CD14-positive monocyte (primary cell): ENCODE data around the gene SPPL3. TPM values are rescaled to one million over a fixed set of nuclear protein-coding genes. Genes with fewer than 3 reads are reported as not detected.

Experiments
- DNase-seq, 3 donors: peaks; one replicate each; pipeline ENCODE4 v3.0.0-alpha.2; 2011 to 2022
- H2AFZ ChIP-seq: 2 replicates; pipeline ENCODE4 v1.6.0; 2012; ENCODE audit warnings: mild to moderate bottlenecking, low read depth, low read length, inconsistent platforms; ENCODE audit not compliant: insufficient read depth, poor library complexity, severe bottlenecking
- H3K27ac ChIP-seq, 2 donors: 1 replicate in 1 of 2; 2 replicates in 1 of 2; pipeline ENCODE4 v1.5.1; 2012 to 2013; ENCODE audit warnings: low read length in 2 of 2, control low read depth in 1 of 2, inconsistent platforms in 1 of 2, low read depth in 1 of 2, mild to moderate bottlenecking in 1 of 2
- H3K27me3 ChIP-seq, 2 donors: one replicate each; pipeline versions ENCODE4 v1.6.0 to v1.6.1; 2011 to 2013; ENCODE audit warnings: low read length in 2 of 2; ENCODE audit not compliant: control insufficient read depth in 2 of 2, insufficient read depth in 2 of 2
- H3K36me3 ChIP-seq, 2 donors: replicated peaks in 1 of 2; 1 replicate in 1 of 2; 2 replicates in 1 of 2; pipeline versions ENCODE4 v1.5.1 to v1.6.1; 2012 to 2013; ENCODE audit warnings: low read length in 2 of 2, control low read depth in 1 of 2, inconsistent platforms in 1 of 2, mild to moderate bottlenecking in 1 of 2; ENCODE audit not compliant: insufficient read depth in 2 of 2, control insufficient read depth in 1 of 2
- H3K4me1 ChIP-seq, 2 donors: 1 replicate in 1 of 2; 2 replicates in 1 of 2; pipeline versions ENCODE4 v1.5.1 to v1.6.1; 2012 to 2013; ENCODE audit warnings: low read length in 2 of 2, control low read depth in 1 of 2, inconsistent platforms in 1 of 2, mild to moderate bottlenecking in 1 of 2, moderate library complexity in 1 of 2; ENCODE audit not compliant: insufficient read depth in 2 of 2, control insufficient read depth in 1 of 2
- H3K4me2 ChIP-seq: replicated peaks from 2 replicates; pipeline ENCODE3; 2012; ENCODE audit warnings: low read length, moderate library complexity, mild to moderate bottlenecking; ENCODE audit not compliant: poor library complexity, severe bottlenecking; ENCODE audit errors: extremely low read depth
- H3K4me3 ChIP-seq, 3 experiments: fragments of 200-600 bp in 1 of 3; sonication (generic) in 1 of 3; replicated peaks in 1 of 3; 1 replicate in 2 of 3; 2 replicates in 1 of 3; pipeline ENCODE4 v1.5.1; 2011 to 2013; ENCODE audit warnings: low read length in 3 of 3, mild to moderate bottlenecking in 3 of 3, control low read depth in 2 of 3, low read depth in 2 of 3, inconsistent platforms in 1 of 3, moderate library complexity in 1 of 3
- H3K79me2 ChIP-seq: 2 replicates; pipeline ENCODE4 v1.6.0; 2012; ENCODE audit warnings: mild to moderate bottlenecking, control low read depth, inconsistent platforms, low read length, moderate library complexity; ENCODE audit not compliant: insufficient read depth
- H3K9ac ChIP-seq: 2 replicates; pipeline ENCODE4 v1.6.0; 2017; ENCODE audit warnings: low read length, mild to moderate bottlenecking; ENCODE audit not compliant: insufficient read depth, poor library complexity, severe bottlenecking
- H3K9me3 ChIP-seq, 2 donors: replicated peaks in 1 of 2; 1 replicate in 1 of 2; 2 replicates in 1 of 2; pipeline versions ENCODE4 v1.5.1 to v1.6.1; 2012 to 2013; ENCODE audit warnings: low read length in 2 of 2, control low read depth in 1 of 2; ENCODE audit not compliant: control insufficient read depth in 1 of 2, insufficient read depth in 1 of 2
- H4K20me1 ChIP-seq: 2 replicates; pipeline ENCODE4 v1.6.0; 2012; ENCODE audit warnings: mild to moderate bottlenecking, low read length, control low read depth, moderate library complexity; ENCODE audit not compliant: insufficient read depth
- H3K27ac Mint-ChIP-seq, 7 donors: one replicate each; pipeline ENCODE4 v1.8.0; 2020; ENCODE audit warnings: mild to moderate bottlenecking in 7 of 7, mixed read lengths in 7 of 7, moderate library complexity in 6 of 7, inconsistent platforms in 2 of 7
- H3K27me3 Mint-ChIP-seq, 3 donors: one replicate each; pipeline ENCODE4 v1.8.0; 2021 to 2022; ENCODE audit warnings: low read depth in 3 of 3, mild to moderate bottlenecking in 3 of 3, mixed read lengths in 3 of 3, moderate library complexity in 3 of 3, inconsistent platforms in 1 of 3
- H3K36me3 Mint-ChIP-seq, 2 donors: one replicate each; pipeline ENCODE4 v1.8.0; 2020; ENCODE audit warnings: mixed read lengths in 2 of 2, inconsistent platforms in 1 of 2, mild to moderate bottlenecking in 1 of 2
- H3K4me1 Mint-ChIP-seq: one replicate; pipeline ENCODE4 v1.8.0; 2020; ENCODE audit warnings: mild to moderate bottlenecking, mixed read lengths
- H3K4me3 Mint-ChIP-seq, 2 donors: one replicate each; pipeline ENCODE4 v1.8.0; 2020; ENCODE audit warnings: mild to moderate bottlenecking in 2 of 2, mixed read lengths in 2 of 2, moderate library complexity in 1 of 2
- H3K9me3 Mint-ChIP-seq, 7 donors: one replicate each; pipeline ENCODE4 v1.8.0; 2020 to 2022; ENCODE audit warnings: mixed read lengths in 7 of 7, mild to moderate bottlenecking in 6 of 7, moderate library complexity in 6 of 7, inconsistent platforms in 2 of 7
- WGBS: methylation state at CpG from one replicate; pipeline ENCODE4 v1.1.5; 2013; ENCODE audit warnings: missing lambda C conversion rate; ENCODE audit not compliant: insufficient coverage; 5-methylcytosine and 5-hydroxymethylcytosine counted together
- intact Hi-C, 2 donors: fragments of 100-400 bp; cut with micrococcal nuclease; formaldehyde crosslinking; loops; one replicate each; pipeline versions ENCODE4 v1.15.0 to v1.15.1; 2023
- polyA plus RNA-seq, 3 donors: library from polyadenylated mRNA; depleted of rRNA in 1 of 3; unstranded in 2 of 3; stranded (reverse) in 1 of 3; fragments of 300-500 nt in 2 of 3; fragments of >200 nt in 1 of 3; fragmentation: Illumina TruSeq in 2 of 3; gene quantifications; 1 replicate in 2 of 3; 2 replicates in 1 of 3; pipeline ENCODE4 v1.2.3, GENCODE V29; 2012 to 2021
- TF ChIP-seq, protein P1 (sequence below): fragments of 200-600 bp; IDR thresholded peaks from one replicate; pipeline ENCODE4 v1.8.0; 2022; ENCODE audit warnings: antibody characterized with exemption, mild to moderate bottlenecking

SPPL3 gene
- polyA plus RNA-seq, 3 donors, result 14.5 to 18.6 (median 18.5) TPM

DNA sequence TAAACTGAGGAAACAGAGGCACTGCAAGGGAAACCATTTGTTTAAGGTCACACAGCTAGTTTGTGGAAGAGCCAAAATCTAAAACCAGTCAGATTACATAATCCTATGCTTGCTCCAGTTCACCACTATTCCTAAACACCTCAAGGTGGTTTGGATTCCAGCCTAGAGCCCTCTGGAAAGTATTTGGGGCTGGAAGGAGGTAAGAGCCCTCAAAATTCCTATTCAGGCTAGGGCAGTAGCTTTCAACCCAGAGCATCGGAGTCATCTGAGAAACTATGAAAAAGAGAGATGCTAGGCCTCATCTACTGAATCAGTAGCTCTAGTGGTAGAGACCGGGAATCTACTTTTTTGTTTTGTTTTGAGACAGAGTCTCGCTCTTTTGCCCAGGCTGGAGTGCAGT, 16.0 kb upstream of the SPPL3 start:
- Histone ChIP-seq H3K79me2 (no peaks in the 10 kb centered on the region), H3K4me2 (no peak overlapping the region), H3K27me3 (no peaks in the 10 kb centered on the region), H3K9ac (no peak overlapping the region), H3K9me3 (peaks cover 12 to 24% of the 10 kb centered on the region in 2 donors), H2AFZ (no peak overlapping the region), H3K4me3 (no peak overlapping the region), H3K4me1 (no peaks in the 10 kb centered on the region), H4K20me1 (no peaks in the 10 kb centered on the region), H3K36me3 (no peaks in the 10 kb centered on the region), H3K27ac (no peak overlapping the region)
- TF ChIP-seq, protein P1, sequence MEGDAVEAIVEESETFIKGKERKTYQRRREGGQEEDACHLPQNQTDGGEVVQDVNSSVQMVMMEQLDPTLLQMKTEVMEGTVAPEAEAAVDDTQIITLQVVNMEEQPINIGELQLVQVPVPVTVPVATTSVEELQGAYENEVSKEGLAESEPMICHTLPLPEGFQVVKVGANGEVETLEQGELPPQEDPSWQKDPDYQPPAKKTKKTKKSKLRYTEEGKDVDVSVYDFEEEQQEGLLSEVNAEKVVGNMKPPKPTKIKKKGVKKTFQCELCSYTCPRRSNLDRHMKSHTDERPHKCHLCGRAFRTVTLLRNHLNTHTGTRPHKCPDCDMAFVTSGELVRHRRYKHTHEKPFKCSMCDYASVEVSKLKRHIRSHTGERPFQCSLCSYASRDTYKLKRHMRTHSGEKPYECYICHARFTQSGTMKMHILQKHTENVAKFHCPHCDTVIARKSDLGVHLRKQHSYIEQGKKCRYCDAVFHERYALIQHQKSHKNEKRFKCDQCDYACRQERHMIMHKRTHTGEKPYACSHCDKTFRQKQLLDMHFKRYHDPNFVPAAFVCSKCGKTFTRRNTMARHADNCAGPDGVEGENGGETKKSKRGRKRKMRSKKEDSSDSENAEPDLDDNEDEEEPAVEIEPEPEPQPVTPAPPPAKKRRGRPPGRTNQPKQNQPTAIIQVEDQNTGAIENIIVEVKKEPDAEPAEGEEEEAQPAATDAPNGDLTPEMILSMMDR, result no peak
- peaks cover 0 to 2% (median 2%) of the 10 kb centered on the region in 3 donors for H3K27me3 Mint-ChIP-seq
- WGBS, result 100% methylated on average over 1 of the region's 3 CpGs
- peaks cover 15 to 33% (median 24%) of the 10 kb centered on the region in 7 donors for H3K9me3 Mint-ChIP-seq
- intact Hi-C loops, result no loop called here
- peaks cover 2 to 4% of the 10 kb centered on the region in 2 donors for H3K36me3 Mint-ChIP-seq
- DNase-seq, result no peak
- no peak overlapping the region for H3K27ac Mint-ChIP-seq
- H3K4me1 Mint-ChIP-seq, result no peaks in the 10 kb centered on the region
- no peak overlapping the region for H3K4me3 Mint-ChIP-seq

DNA sequence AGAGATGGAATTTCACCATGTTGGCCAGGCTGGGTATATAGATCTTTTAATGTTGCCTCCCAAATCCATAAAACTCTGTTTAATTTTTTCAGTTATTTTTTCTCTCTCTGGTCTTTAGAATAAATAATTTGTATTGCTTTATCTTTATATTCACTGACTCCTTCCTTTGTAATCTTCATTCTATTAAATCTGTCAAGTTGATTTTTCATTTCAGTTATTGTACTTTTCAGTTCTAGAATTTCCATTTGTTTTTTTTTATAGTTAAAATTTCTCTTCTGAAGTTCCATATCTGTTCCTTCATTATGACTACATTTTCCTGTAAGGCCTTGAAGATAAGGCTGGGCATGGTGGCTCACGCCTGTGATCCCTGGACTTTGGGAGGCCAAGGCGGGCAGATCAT, 13.6 kb upstream of the SPPL3 start:
- H3K36me3 Mint-ChIP-seq, result peaks cover 2 to 4% of the 10 kb centered on the region in 2 donors
- Histone ChIP-seq H2AFZ (no peak overlapping the region), H3K4me2 (no peak overlapping the region), H3K27ac (no peak overlapping the region), H3K9ac (no peak overlapping the region), H3K4me1 (no peaks in the 10 kb centered on the region), H3K36me3 (no peaks in the 10 kb centered on the region), H3K79me2 (no peaks in the 10 kb centered on the region), H3K4me3 (no peak overlapping the region), H3K9me3 (peaks cover 12 to 24% of the 10 kb centered on the region in 2 donors), H3K27me3 (no peaks in the 10 kb centered on the region), H4K20me1 (no peaks in the 10 kb centered on the region)
- TF ChIP-seq, protein P1, result no peak
- intact Hi-C loops, result no loop called here
- no peaks in the 10 kb centered on the region for H3K4me1 Mint-ChIP-seq
- WGBS, result no CpG with 5 or more reads among the region's 2 CpGs
- no peak for DNase-seq
- peaks cover 15 to 33% (median 24%) of the 10 kb centered on the region in 7 donors for H3K9me3 Mint-ChIP-seq
- no peak overlapping the region for H3K27ac Mint-ChIP-seq
- no peak overlapping the region for H3K4me3 Mint-ChIP-seq
- peaks cover 1 to 2% (median 2%) of the 10 kb centered on the region in 3 donors for H3K27me3 Mint-ChIP-seq
